Gastroesophageal sphincter (tissue), 4 donors: Measurements from ENCODE around the gene CARS2. TPM values are rescaled to one million over a fixed set of nuclear protein-coding genes. Genes with fewer than 3 reads are reported as not detected.
A peak's percentile ranks its signal among the peaks of the same experiment; 100 is the strongest.

Experiments
- ATAC-seq: fragments of 150-250 bp; one replicate; pipeline ENCODE4 v1.9.1; 2016; ENCODE audit warnings: mild to moderate bottlenecking, moderate library complexity
- H3K27ac ChIP-seq, 4 donors: fragments of 200-600 bp; sonication (generic) in 3 of 4; 1 replicate in 3 of 4; 2 replicates in 1 of 4; pipeline ENCODE4 v1.5.1; 2016 to 2019
- H3K27me3 ChIP-seq: fragments of 200-600 bp; sonication (generic); one replicate; pipeline ENCODE4 v1.5.1; 2019
- H3K36me3 ChIP-seq, 2 donors: fragments of 200-600 bp; sonication (generic); one replicate each; pipeline ENCODE4 v1.5.1; 2019; ENCODE audit warnings: control low read depth in 1 of 2
- H3K4me1 ChIP-seq, 3 donors: fragments of 200-600 bp; sonication (generic); 1 replicate in 2 of 3; 2 replicates in 1 of 3; pipeline ENCODE4 v1.5.1; 2016 to 2019; ENCODE audit warnings: control low read depth in 2 of 3
- H3K4me3 ChIP-seq, 2 donors: fragments of 200-600 bp; sonication (generic); one replicate each; pipeline ENCODE4 v1.5.1; 2019; ENCODE audit warnings: mild to moderate bottlenecking in 1 of 2, moderate library complexity in 1 of 2
- H3K9me3 ChIP-seq, 3 donors: fragments of 200-600 bp; sonication (generic); one replicate each; pipeline ENCODE4 v1.5.1; 2017 to 2019; ENCODE audit warnings: control low read depth in 2 of 3
- EP300 ChIP-seq: sonication (generic); formaldehyde crosslinking; IDR thresholded peaks from one replicate; pipeline ENCODE4 v1.6.1; 2017; ENCODE audit warnings: antibody characterized with exemption, mild to moderate bottlenecking
- POLR2A ChIP-seq, 2 donors: fragments of 450-650 bp; IDR thresholded peaks; one replicate each; pipeline ENCODE4 v1.6.1; 2017; ENCODE audit warnings: antibody characterized with exemption in 2 of 2, mild to moderate bottlenecking in 2 of 2, moderate library complexity in 1 of 2
- POLR2AphosphoS5 ChIP-seq: sonication (generic); formaldehyde crosslinking; IDR thresholded peaks from one replicate; pipeline ENCODE4 v1.6.1; 2017; ENCODE audit warnings: antibody characterized with exemption
- WGBS, 2 donors: methylation state at CpG; one replicate each; pipeline ENCODE4 v1.1.5; 2018; ENCODE audit warnings: low coverage in 1 of 2; 5-methylcytosine and 5-hydroxymethylcytosine counted together
- total RNA-seq, 4 donors: library from RNA; depleted of rRNA; stranded (reverse); fragments of >200 nt; gene quantifications; one replicate each; pipeline ENCODE4 v1.1.0, GENCODE V29; 2016
- TF ChIP-seq, protein P1 (sequence below), 4 experiments: fragments of 200-600 bp in 2 of 4; fragments of 450-650 bp in 2 of 4; sonication (generic) in 1 of 4; IDR thresholded peaks; one replicate each; pipeline ENCODE4 v1.5.1; 2017 to 2019; ENCODE audit warnings: antibody characterized with exemption in 4 of 4, mild to moderate bottlenecking in 2 of 4, moderate library complexity in 2 of 4

Gene CARS2
- total RNA-seq, 4 donors from 2014 or later, result 36.6 to 69.1 (median 53.8) TPM

DNA sequence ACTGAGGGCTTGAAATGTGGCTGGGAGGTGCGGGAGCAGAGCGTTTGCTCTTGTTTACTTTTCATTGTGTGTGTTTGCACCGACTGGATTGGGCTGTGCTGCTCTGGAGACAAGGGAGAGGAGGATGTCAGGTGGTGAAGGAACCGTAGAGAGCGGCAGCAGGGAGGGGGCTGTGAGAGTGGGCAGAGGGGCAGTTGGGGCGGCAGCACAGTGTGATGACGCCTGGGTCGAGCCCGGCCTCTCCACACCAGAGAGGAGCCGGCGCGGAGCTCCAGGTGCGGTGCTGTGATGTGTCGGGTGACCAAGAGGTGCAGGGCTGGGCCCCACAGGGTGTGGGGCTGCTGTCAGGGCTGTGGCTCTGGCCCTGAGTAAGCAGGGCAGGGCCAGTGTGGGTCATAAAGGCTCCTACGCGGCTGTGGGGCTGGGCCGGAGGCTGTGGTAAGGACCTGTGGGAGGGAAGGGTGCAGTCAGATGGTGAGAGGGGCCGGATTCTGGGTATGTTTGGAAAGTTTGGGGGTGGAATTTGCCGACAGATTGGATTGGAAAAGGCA, 80.1 kb downstream of the CARS2 start:
- WGBS, 2 donors, result 66 to 75% methylated on average over 2 to 9 of the region's 19 CpGs
- H3K9me3 ChIP-seq, result no peaks in the 10 kb centered on the region
- H3K27me3 ChIP-seq, result no peaks in the 10 kb centered on the region
- TF ChIP-seq EP300, result no peak
- no peak for TF ChIP-seq POLR2A (IDR thresholded peaks at IDR 0.05)
- TF ChIP-seq, protein P1, sequence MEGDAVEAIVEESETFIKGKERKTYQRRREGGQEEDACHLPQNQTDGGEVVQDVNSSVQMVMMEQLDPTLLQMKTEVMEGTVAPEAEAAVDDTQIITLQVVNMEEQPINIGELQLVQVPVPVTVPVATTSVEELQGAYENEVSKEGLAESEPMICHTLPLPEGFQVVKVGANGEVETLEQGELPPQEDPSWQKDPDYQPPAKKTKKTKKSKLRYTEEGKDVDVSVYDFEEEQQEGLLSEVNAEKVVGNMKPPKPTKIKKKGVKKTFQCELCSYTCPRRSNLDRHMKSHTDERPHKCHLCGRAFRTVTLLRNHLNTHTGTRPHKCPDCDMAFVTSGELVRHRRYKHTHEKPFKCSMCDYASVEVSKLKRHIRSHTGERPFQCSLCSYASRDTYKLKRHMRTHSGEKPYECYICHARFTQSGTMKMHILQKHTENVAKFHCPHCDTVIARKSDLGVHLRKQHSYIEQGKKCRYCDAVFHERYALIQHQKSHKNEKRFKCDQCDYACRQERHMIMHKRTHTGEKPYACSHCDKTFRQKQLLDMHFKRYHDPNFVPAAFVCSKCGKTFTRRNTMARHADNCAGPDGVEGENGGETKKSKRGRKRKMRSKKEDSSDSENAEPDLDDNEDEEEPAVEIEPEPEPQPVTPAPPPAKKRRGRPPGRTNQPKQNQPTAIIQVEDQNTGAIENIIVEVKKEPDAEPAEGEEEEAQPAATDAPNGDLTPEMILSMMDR (IDR thresholded peaks at IDR 0.05), result no peak
- no peak for TF ChIP-seq POLR2AphosphoS5
- H3K4me1 ChIP-seq, result peaks cover 0 to 95% (median 2%) of the 10 kb centered on the region in 3 donors
- peaks cover 0 to 74% of the 10 kb centered on the region in 2 donors for H3K36me3 ChIP-seq
- no peak overlapping the region for H3K4me3 ChIP-seq
- ATAC-seq, result no peak
- H3K27ac ChIP-seq, result peak overlapping the region in 1 of 4 donors; percentile 26

DNA sequence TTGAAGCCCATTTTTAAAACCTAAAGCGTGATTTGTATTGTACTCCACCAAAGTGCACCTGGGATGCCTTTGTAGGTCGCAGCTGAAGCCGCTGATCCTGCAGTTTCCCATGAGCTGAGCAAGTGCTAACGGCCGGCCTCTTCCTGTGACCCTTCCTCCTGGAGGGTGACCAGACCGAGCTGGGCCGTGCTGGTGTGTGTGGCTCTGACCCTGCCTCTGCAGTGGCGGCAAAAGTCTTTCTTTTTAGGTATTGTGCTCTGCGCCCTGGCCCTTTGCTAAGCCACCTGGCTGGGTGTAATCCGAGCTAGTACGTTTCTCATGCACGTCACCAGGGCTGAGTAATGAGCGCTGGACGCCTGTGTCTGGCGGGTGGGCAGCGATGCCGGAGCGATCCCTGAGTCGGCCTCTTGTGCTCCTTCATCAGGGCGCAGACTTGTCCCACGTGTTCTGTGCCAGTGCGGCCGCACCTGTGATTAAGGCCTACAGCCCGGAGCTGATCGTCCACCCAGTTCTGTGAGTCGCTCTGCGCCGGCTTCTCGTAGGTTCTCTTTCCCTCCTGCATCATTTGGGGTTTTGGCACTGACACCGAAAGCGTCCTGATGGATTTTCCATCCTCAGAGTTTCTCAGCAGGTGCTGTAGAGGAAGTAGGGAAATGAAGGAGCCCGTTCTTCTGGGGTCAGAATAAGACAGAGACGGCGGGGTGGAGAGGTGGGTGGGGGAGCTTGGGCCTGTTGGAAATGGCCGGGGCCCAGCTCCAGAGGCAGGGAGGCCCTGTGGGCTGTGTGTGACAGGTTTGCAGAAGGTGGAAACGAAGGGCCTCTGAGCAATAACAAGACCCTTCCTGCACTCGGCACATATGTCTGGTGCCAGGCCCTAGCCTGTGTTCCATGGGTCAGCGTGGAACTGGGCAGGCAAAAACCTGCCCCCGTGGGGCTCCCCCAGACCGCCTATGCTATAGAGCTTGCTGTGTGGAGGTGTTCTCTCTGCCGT, 80.9 kb downstream of the CARS2 start:
- Histone ChIP-seq H3K9me3 (no peaks in the 10 kb centered on the region), H3K4me3 (no peak overlapping the region), H3K4me1 (peaks cover 0 to 96% (median 2%) of the 10 kb centered on the region in 3 donors), H3K27ac (peak overlapping the region in 1 of 4 donors; percentile 26), H3K36me3 (peaks cover 0 to 74% of the 10 kb centered on the region in 2 donors), H3K27me3 (no peaks in the 10 kb centered on the region)
- no peak for TF ChIP-seq POLR2A (IDR thresholded peaks at IDR 0.05)
- no peak for TF ChIP-seq EP300
- TF ChIP-seq, protein P1 (IDR thresholded peaks at IDR 0.05), result no peak
- no peak for TF ChIP-seq POLR2AphosphoS5
- no peak for ATAC-seq
- WGBS, 2 donors, result 40 to 77% methylated on average over 1 to 9 of the region's 41 CpGs

DNA sequence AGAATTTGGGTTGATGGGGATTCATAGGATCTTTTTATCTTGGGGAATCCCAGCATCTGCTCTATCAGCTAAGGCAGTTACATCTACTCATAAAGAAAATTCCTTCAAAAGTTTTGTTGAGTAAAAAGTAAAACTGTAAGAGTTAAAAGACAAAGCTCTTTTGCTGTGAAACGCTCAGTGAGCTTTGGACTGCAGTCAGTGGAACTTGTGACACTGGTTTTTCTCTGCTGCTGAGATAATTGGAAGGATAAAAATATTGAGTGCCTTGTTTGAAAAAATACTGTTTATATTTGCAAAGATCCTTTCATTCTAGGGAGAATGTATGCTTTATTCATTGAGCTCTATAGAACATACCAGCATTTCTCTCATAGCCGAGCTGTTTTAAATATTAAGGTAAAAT, 85.3 kb downstream of the CARS2 start:
- ATAC-seq, result no peak
- H3K27me3 ChIP-seq, result no peaks in the 10 kb centered on the region
- H3K4me1 ChIP-seq, result peaks cover 3 to 92% (median 20%) of the 10 kb centered on the region in 3 donors
- 12 to 15% methylated on average over 2 of the region's 2 CpGs for WGBS, 2 donors
- peak overlapping the region in 1 of 4 donors; percentile 15 for H3K27ac ChIP-seq
- no peak for TF ChIP-seq EP300
- TF ChIP-seq, protein P1 (IDR thresholded peaks at IDR 0.05), result no peak
- no peak for TF ChIP-seq POLR2A (IDR thresholded peaks at IDR 0.05)
- TF ChIP-seq POLR2AphosphoS5, result no peak
- H3K9me3 ChIP-seq, result no peaks in the 10 kb centered on the region
- H3K36me3 ChIP-seq, result peaks cover 0 to 36% of the 10 kb centered on the region in 2 donors
- H3K4me3 ChIP-seq, result no peak overlapping the region

DNA sequence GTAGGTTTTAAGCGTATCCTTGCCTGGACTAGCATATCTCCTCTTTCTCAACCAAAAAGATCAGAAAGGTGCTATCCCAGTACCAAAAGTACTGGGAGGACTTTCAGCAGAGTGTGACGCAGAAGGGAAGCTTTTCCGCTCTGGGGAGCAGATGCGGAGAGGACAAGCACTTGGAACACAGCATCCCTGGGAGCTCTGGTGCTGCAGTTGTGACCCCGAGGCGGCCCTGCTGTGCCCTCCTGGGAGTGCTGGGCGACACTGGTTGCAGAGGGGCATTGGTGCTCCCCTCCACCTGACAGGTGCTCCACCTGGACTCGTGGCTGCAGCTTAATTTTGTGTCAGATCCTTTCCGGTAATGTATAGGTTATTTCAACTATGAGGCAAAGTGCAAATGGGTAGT, 87.1 kb downstream of the CARS2 start:
- no peaks in the 10 kb centered on the region for H3K27me3 ChIP-seq
- WGBS, 2 donors, result 84 to 86% methylated on average over 2 to 7 of the region's 9 CpGs
- H3K9me3 ChIP-seq, result no peaks in the 10 kb centered on the region
- peaks cover 3 to 83% (median 23%) of the 10 kb centered on the region in 3 donors for H3K4me1 ChIP-seq
- TF ChIP-seq EP300, result no peak
- peak; percentile 50 for TF ChIP-seq POLR2AphosphoS5
- TF ChIP-seq POLR2A (IDR thresholded peaks at IDR 0.05), result no peak
- TF ChIP-seq, protein P1 (IDR thresholded peaks at IDR 0.05), result no peak
- H3K4me3 ChIP-seq, result no peak overlapping the region
- H3K36me3 ChIP-seq, result peaks cover 0 to 18% of the 10 kb centered on the region in 2 donors
- peak overlapping the region in 3 of 4 donors; percentile 95 to 98 (median 96) for H3K27ac ChIP-seq
- no peak for ATAC-seq
